22Rv1 (cell line): Measurements from ENCODE around the gene CDKAL1.
"Not testable (repeated sequence)": the region's sequence is repeated elsewhere in the genome, so short reads cannot be mapped to it uniquely, and the experiment has no call there.

ENCODE experiments used
- H3K27ac ChIP-seq: fragments of 450-650 bp; 2 replicates; pipeline ENCODE4 v1.5.1; 2017
- CTCF ChIP-seq: fragments of 450-650 bp; IDR thresholded peaks from 2 replicates; pipeline ENCODE4 v1.5.1; 2017; ENCODE audit warnings: mild to moderate bottlenecking
- ZFX ChIP-seq: fragments of 450-650 bp; IDR thresholded peaks from 2 replicates; pipeline ENCODE4 v1.6.1; 2017; ENCODE audit warnings: antibody characterized with exemption, borderline replicate concordance

CDKAL1 gene

GRCh38 chr6:21240709-21241108 is 706.5 kb downstream of the CDKAL1 start:
- TF ChIP-seq CTCF (no peak), ZFX (no peak)
- H3K27ac ChIP-seq = no peak overlapping the region

GRCh38 chr6:21241231-21242130 is 707.2 kb downstream of the CDKAL1 start:
- no peak for TF ChIP-seq CTCF
- TF ChIP-seq ZFX = no peak
- no peak overlapping the region for H3K27ac ChIP-seq

GRCh38 chr6:21244897-21245470 is 710.7 kb downstream of the CDKAL1 start:
- TF ChIP-seq ZFX (no peak), CTCF (no peak)

GRCh38 chr6:21245488-21245887 is 711.2 kb downstream of the CDKAL1 start:
- TF ChIP-seq ZFX (no peak), CTCF (no peak)
- H3K27ac ChIP-seq = no peak overlapping the region

More at GRCh38 chr6:21244897-21245470, 710.7 kb downstream of the CDKAL1 start:
- H3K27ac ChIP-seq = no peak overlapping the region

- TF ChIP-seq ZFX (no peak), CTCF (no peak)
- no peak overlapping the region for H3K27ac ChIP-seq
These were observed 711.8 kb downstream of the CDKAL1 start for GRCh38 chr6:21246075-21246474.

GRCh38 chr6:21254460-21254859 is 720.2 kb downstream of the CDKAL1 start:
- H3K27ac ChIP-seq = not testable (repeated sequence)

- TF ChIP-seq CTCF = no peak
- no peak for TF ChIP-seq ZFX
- H3K27ac ChIP-seq = no peak overlapping the region
These were observed 721.9 kb downstream of the CDKAL1 start for GRCh38 chr6:21256197-21256596.
